MCF 10A (cell line): Measurements from ENCODE around the gene CRYL1. TPM values are rescaled to one million over a fixed set of nuclear protein-coding genes. Genes with fewer than 3 reads are reported as not detected.

Experiments used
- Bru-seq: library from RNA; stranded (reverse); fragments of 400-500 nt; gene quantifications from one replicate; lab custom pipeline; 2021; lab: Mats Ljungman, UMichigan
- BruChase-seq, 2 experiments: library from RNA; stranded (reverse); fragments of 400-500 nt; gene quantifications; one replicate each; lab custom pipeline; 2021; lab: Mats Ljungman, UMichigan
- BruUV-seq: library from RNA; stranded (reverse); fragments of 400-500 nt; replicated peaks from 2 replicates; lab custom pipeline; 2021; lab: Mats Ljungman, UMichigan
- CTCF ChIA-PET: fragments of 300-600 bp; sonication (Branson Sonifier 250); formaldehyde crosslinking; extraction: SDS; loops from one replicate; lab custom pipeline; 2021; ENCODE audit warnings: antibody characterized with exemption, inconsistent platforms; lab: Yijun Ruan, JAX
- POLR2A ChIA-PET: fragments of 300-600, 350-650 bp; sonication (Branson Sonifier 250); formaldehyde crosslinking; extraction: SDS; loops from one replicate; lab custom pipeline; 2020; ENCODE audit warnings: antibody characterized with exemption, inconsistent platforms; lab: Yijun Ruan, JAX
- DNase-seq: peaks from one replicate; pipeline ENCODE4 v3.0.0-alpha.2; 2018; ENCODE audit not compliant: unreplicated experiment
- H3K27ac Mint-ChIP-seq: one replicate; pipeline ENCODE4 v1.8.0; 2022; ENCODE audit warnings: mild to moderate bottlenecking, low read depth, mixed read lengths; ENCODE audit not compliant: unreplicated experiment
- H3K27me3 Mint-ChIP-seq: one replicate; pipeline ENCODE4 v1.8.0; 2022; ENCODE audit warnings: mixed read lengths; ENCODE audit not compliant: insufficient read depth, unreplicated experiment
- H3K36me3 Mint-ChIP-seq: one replicate; pipeline ENCODE4 v1.8.0; 2022; ENCODE audit warnings: mild to moderate bottlenecking, moderate library complexity, mixed read lengths; ENCODE audit not compliant: insufficient read depth, unreplicated experiment
- H3K4me1 Mint-ChIP-seq: one replicate; pipeline ENCODE4 v1.8.0; 2022; ENCODE audit warnings: mixed read lengths; ENCODE audit not compliant: insufficient read depth, unreplicated experiment
- H3K4me3 Mint-ChIP-seq: one replicate; pipeline ENCODE4 v1.8.0; 2022; ENCODE audit warnings: mild to moderate bottlenecking, moderate library complexity, mixed read lengths; ENCODE audit not compliant: unreplicated experiment
- H3K9me3 Mint-ChIP-seq: one replicate; pipeline ENCODE4 v1.8.0; 2022; ENCODE audit warnings: mixed read lengths; ENCODE audit not compliant: unreplicated experiment
- CTCF ChIP-seq: fragments of 200-600 bp; IDR thresholded peaks from one replicate; pipeline ENCODE4 v1.8.0; 2022; ENCODE audit warnings: antibody characterized with exemption, mild to moderate bottlenecking; ENCODE audit not compliant: unreplicated experiment
- intact Hi-C: fragments of 100-400 bp; cut with micrococcal nuclease; formaldehyde crosslinking; loops from 2 replicates; pipeline ENCODE4 v1.14.1; 2022
- long read RNA-seq: library from polyadenylated mRNA; stranded (forward); transcript quantifications from one replicate; pipeline ENCODE4 v2.0.0, GENCODE V29; 2022
- total RNA-seq: library from RNA; stranded (reverse); gene quantifications from 2 replicates; pipeline ENCODE4 v1.2.3, GENCODE V29; 2022

Gene CRYL1
- total RNA-seq (15.1 and 21.2 TPM in 2 replicates), Bru-seq, nascent RNA (percentile 54 among the genes with signal in this experiment), BruChase-seq, experiment 1, labeled RNA remaining after a 6-hour chase (percentile 50 among the genes with signal in this experiment), BruChase-seq, experiment 2, labeled RNA remaining after a 2-hour chase (percentile 49 among the genes with signal in this experiment)
- long read RNA-seq, transcript CRYL1-201 (8 exons, 1,485 nt) = major isoform, 16 of 26 reads
- long read RNA-seq, partial matches to known transcripts = 0 of 26 reads
- long read RNA-seq, other reads (novel, unspliced or antisense) = 9 of 26 reads

- intact Hi-C loops = loop anchor here (2.0 to 10.0 kb wide), 2 partner anchors 41 to 179 kb away; partner anchors contain the start of genes IFT88 and IL17D
- TF ChIP-seq CTCF = no peak
- Mint-ChIP-seq H3K27ac (peak within 1 kb of the TSS; percentile 70), H3K36me3 (peaks cover under 1% of the 10 kb centered on the region), H3K27me3 (no peaks in the 10 kb centered on the region), H3K4me1 (peaks cover 6% of the 10 kb centered on the region), H3K9me3 (no peaks in the 10 kb centered on the region), H3K4me3 (peak within 1 kb of the TSS; percentile 83)
- ChIA-PET POLR2A (interaction anchor here (0.7 to 5.1 kb wide), 7 partner anchors 10 to 329 kb away, joined by 3 to 35 read pairs (median 3); partner anchors contain the start of gene IFT88), CTCF (interaction anchor here (0.6 to 0.9 kb wide), 3 partner anchors 28 to 349 kb away, joined by 3 read pairs; no protein-coding TSS in a partner anchor)
- TSS peak; percentile 68 for BruUV-seq
- peak; percentile 50 for DNase-seq
These were observed at the start of gene CRYL1 for GRCh38 chr13:20525601-20526544. Gene CRYL1 (minus strand): TSS chr13:20525857. CDS start chr13:20525794, 63 bp downstream.

DNA sequence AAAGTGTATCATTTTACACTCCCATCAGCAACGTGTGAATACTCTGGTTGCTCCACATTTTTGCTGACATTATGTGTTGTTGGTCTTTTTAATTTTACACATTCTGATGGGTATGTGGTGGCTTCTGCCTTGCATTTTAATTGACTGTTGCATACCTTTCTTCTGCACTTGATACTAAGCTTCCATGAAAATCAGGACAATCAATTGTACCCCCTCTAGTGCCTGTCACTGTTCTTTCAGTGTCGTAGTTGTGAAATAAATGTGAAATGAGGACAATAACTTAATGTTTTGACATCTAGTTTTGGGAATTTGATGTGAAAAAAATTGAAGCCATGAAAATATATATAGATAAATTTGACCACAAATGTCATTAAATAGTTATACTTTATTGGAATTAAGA lies 48.0 kb upstream of the CRYL1 start:
- peaks cover 21% of the 10 kb centered on the region for H3K36me3 Mint-ChIP-seq
- no peak overlapping the region for H3K27ac Mint-ChIP-seq
- no TSS peak for BruUV-seq
- CTCF ChIA-PET = interaction anchor here (1.6 kb wide), 1 partner anchor 20 kb away, joined by 4 read pairs; no protein-coding TSS in a partner anchor
- no peak overlapping the region for H3K4me3 Mint-ChIP-seq
- no peak for TF ChIP-seq CTCF
- peaks cover 11% of the 10 kb centered on the region for H3K9me3 Mint-ChIP-seq
- intact Hi-C loops = no loop called here
- no peaks in the 10 kb centered on the region for H3K27me3 Mint-ChIP-seq
- POLR2A ChIA-PET = no interaction called here
- DNase-seq = no peak
- no peaks in the 10 kb centered on the region for H3K4me1 Mint-ChIP-seq

- H3K36me3 Mint-ChIP-seq = peaks cover 17% of the 10 kb centered on the region
- POLR2A ChIA-PET = interaction anchor here (0.7 to 1.9 kb wide), 3 partner anchors 9 to 73 kb away, joined by 3 to 8 read pairs (median 4); no protein-coding TSS in a partner anchor
- CTCF ChIA-PET = interaction anchor here (0.6 to 1.6 kb wide), 2 partner anchors 21 to 139 kb away, joined by 3 to 4 read pairs; no protein-coding TSS in a partner anchor
- no peaks in the 10 kb centered on the region for H3K27me3 Mint-ChIP-seq
- peaks cover 10% of the 10 kb centered on the region for H3K9me3 Mint-ChIP-seq
- H3K4me1 Mint-ChIP-seq = no peaks in the 10 kb centered on the region
- intact Hi-C loops = no loop called here
- no peak overlapping the region for H3K27ac Mint-ChIP-seq
- H3K4me3 Mint-ChIP-seq = no peak overlapping the region
- BruUV-seq = no TSS peak
- TF ChIP-seq CTCF = no peak
- DNase-seq = no peak
These were observed 47.5 kb upstream of the CRYL1 start for GRCh38 chr13:20573186-20573585.
